CD4-positive, alpha-beta T cell (primary cell): ENCODE data around the gene PPM1H. TPM values are rescaled to one million over a fixed set of nuclear protein-coding genes. Genes with fewer than 3 reads are reported as not detected.

Experiments used
- ATAC-seq: fragments of 200-7000 bp; cut with Tn5 transposase; one replicate; pipeline ENCODE4 v1.10.0; 2022; ENCODE audit warnings: mild to moderate bottlenecking; ENCODE audit not compliant: poor library complexity
- CTCF ChIA-PET: fragments of 350-600 bp; sonication (Branson Sonifier 250); formaldehyde crosslinking; loops from one replicate; lab custom pipeline; 2021; ENCODE audit warnings: antibody characterized with exemption, inconsistent platforms; lab: Charles Lee
- POLR2A ChIA-PET: fragments of 350-600 bp; sonication (Branson Sonifier 250); formaldehyde crosslinking; loops from one replicate; lab custom pipeline; 2021; ENCODE audit warnings: antibody characterized with exemption, inconsistent platforms; lab: Charles Lee
- DNase-seq, 14 experiments: peaks; one replicate each; pipeline ENCODE4 v3.0.0-alpha.2; 2013 to 2020; ENCODE audit warnings: mixed read lengths in 2 of 14
- H3K27ac ChIP-seq, 2 donors: one replicate each; pipeline versions ENCODE4 v1.5.1 to v1.7.0; 2013; ENCODE audit warnings: low read length in 2 of 2, low read depth in 1 of 2, mild to moderate bottlenecking in 1 of 2
- H3K27me3 ChIP-seq, 2 experiments: 1 replicate in 1 of 2; 2 replicates in 1 of 2; pipeline versions ENCODE4 v1.6.1 to v1.7.0; 2013; ENCODE audit warnings: low read length in 2 of 2, control low read depth in 1 of 2, mild to moderate bottlenecking in 1 of 2, moderate library complexity in 1 of 2; ENCODE audit not compliant: insufficient read depth in 2 of 2, control insufficient read depth in 1 of 2
- H3K36me3 ChIP-seq: one replicate; pipeline ENCODE4 v1.6.1; 2013; ENCODE audit warnings: low read length, control low read depth; ENCODE audit not compliant: insufficient read depth
- H3K4me1 ChIP-seq: one replicate; pipeline ENCODE4 v1.6.1; 2013; ENCODE audit warnings: low read length, control low read depth; ENCODE audit not compliant: insufficient read depth
- H3K4me3 ChIP-seq: one replicate; pipeline ENCODE4 v1.5.1; 2013; ENCODE audit warnings: mild to moderate bottlenecking, low read length, moderate library complexity
- H3K9me3 ChIP-seq, 2 experiments: 1 replicate in 1 of 2; 2 replicates in 1 of 2; pipeline versions ENCODE4 v1.6.1 to v1.7.0; 2013; ENCODE audit warnings: low read length in 2 of 2, mild to moderate bottlenecking in 2 of 2, control low read depth in 1 of 2, moderate library complexity in 1 of 2; ENCODE audit not compliant: control insufficient read depth in 1 of 2, insufficient read depth in 1 of 2
- H3K27ac Mint-ChIP-seq: one replicate; pipeline ENCODE4 v1.8.0; 2020; ENCODE audit warnings: mixed read lengths
- H3K27me3 Mint-ChIP-seq: one replicate; pipeline ENCODE4 v1.8.0; 2021; ENCODE audit warnings: mixed read lengths
- H3K36me3 Mint-ChIP-seq: one replicate; pipeline ENCODE4 v1.8.0; 2021; ENCODE audit warnings: low read depth, mixed read lengths
- H3K4me1 Mint-ChIP-seq: one replicate; pipeline ENCODE4 v1.8.0; 2021; ENCODE audit warnings: low read depth, mixed read lengths
- H3K4me3 Mint-ChIP-seq: one replicate; pipeline ENCODE4 v1.8.0; 2020; ENCODE audit warnings: mild to moderate bottlenecking, mixed read lengths
- H3K9me3 Mint-ChIP-seq: one replicate; pipeline ENCODE4 v1.8.0; 2020; ENCODE audit warnings: mixed read lengths
- CTCF ChIP-seq: fragments of 200-600 bp; IDR thresholded peaks from one replicate; pipeline ENCODE4 v1.8.0; 2022; ENCODE audit warnings: antibody characterized with exemption, mild to moderate bottlenecking
- intact Hi-C, 2 experiments: fragments of 100-400 bp; cut with DNase I in 1 of 2; cut with micrococcal nuclease in 1 of 2; formaldehyde crosslinking; loops; one replicate each; pipeline versions ENCODE4 v1.15.1 to v1.9.0; 2023 to 2025; cut with DNase I, micrococcal nuclease
- total RNA-seq, 174 experiments: library from RNA in 2 of 174; stranded (reverse) in 2 of 174; gene quantifications; one replicate each; pipeline ENCODE4 v1.2.3 and lab custom pipeline; 2021 to 2026

Gene PPM1H
- total RNA-seq, 2 experiments from 2014 or later: not detected

- DNase-seq (no peak), ATAC-seq (no peak)
- intact Hi-C loops: no loop called here
- CTCF ChIA-PET: no interaction called here
- Mint-ChIP-seq H3K4me3 (no peak overlapping the region), H3K27ac (no peak overlapping the region), H3K9me3 (no peaks in the 10 kb centered on the region), H3K27me3 (no peaks in the 10 kb centered on the region), H3K36me3 (no peaks in the 10 kb centered on the region), H3K4me1 (peaks cover 8% of the 10 kb centered on the region)
- no peaks in the 10 kb centered on the region for H3K27me3 ChIP-seq
- peaks cover 5% of the 10 kb centered on the region for H3K4me1 ChIP-seq
- H3K4me3 ChIP-seq: no peak overlapping the region
- no peaks in the 10 kb centered on the region for H3K36me3 ChIP-seq
- H3K9me3 ChIP-seq: no peaks in the 10 kb centered on the region
- TF ChIP-seq CTCF: no peak
- POLR2A ChIA-PET: interaction anchor here (0.7 kb wide), 1 partner anchor 654 kb away, joined by 3 read pairs; no protein-coding TSS in a partner anchor
- no peak overlapping the region for H3K27ac ChIP-seq
These were observed 153.6 kb downstream of the PPM1H start for GRCh38 chr12:62781136-62781880.

- no peak for TF ChIP-seq CTCF
- no peaks in the 10 kb centered on the region for H3K9me3 Mint-ChIP-seq
- ChIA-PET POLR2A (no interaction called here), CTCF (no interaction called here)
- no peak for ATAC-seq
- intact Hi-C loops: no loop called here
- no peaks in the 10 kb centered on the region for H3K27me3 ChIP-seq
- no peaks in the 10 kb centered on the region for H3K36me3 ChIP-seq
- no peak for DNase-seq
- no peaks in the 10 kb centered on the region for H3K27me3 Mint-ChIP-seq
- no peaks in the 10 kb centered on the region for H3K4me1 Mint-ChIP-seq
- H3K27ac ChIP-seq: no peak overlapping the region
- H3K4me1 ChIP-seq: no peaks in the 10 kb centered on the region
- H3K4me3 Mint-ChIP-seq: no peak overlapping the region
- no peak overlapping the region for H3K27ac Mint-ChIP-seq
- H3K4me3 ChIP-seq: no peak overlapping the region
- no peaks in the 10 kb centered on the region for H3K9me3 ChIP-seq
- H3K36me3 Mint-ChIP-seq: no peaks in the 10 kb centered on the region
These were observed 155.5 kb downstream of the PPM1H start for GRCh38 chr12:62779488-62779887.

GRCh38 chr12:62778187-62778586 is 156.8 kb downstream of the PPM1H start:
- no peaks in the 10 kb centered on the region for H3K27me3 ChIP-seq
- Mint-ChIP-seq H3K36me3 (no peaks in the 10 kb centered on the region), H3K4me1 (no peaks in the 10 kb centered on the region), H3K4me3 (no peak overlapping the region), H3K27ac (no peak overlapping the region), H3K27me3 (no peaks in the 10 kb centered on the region), H3K9me3 (no peaks in the 10 kb centered on the region)
- no peak overlapping the region for H3K4me3 ChIP-seq
- no peaks in the 10 kb centered on the region for H3K4me1 ChIP-seq
- no peaks in the 10 kb centered on the region for H3K36me3 ChIP-seq
- H3K9me3 ChIP-seq: no peaks in the 10 kb centered on the region
- ChIA-PET POLR2A (no interaction called here), CTCF (no interaction called here)
- intact Hi-C loops: no loop called here
- ATAC-seq (no peak), DNase-seq (no peak)
- TF ChIP-seq CTCF: no peak
- no peak overlapping the region for H3K27ac ChIP-seq
